CD14-positive monocyte (primary cell): ENCODE data around the gene SCUBE1. TPM values are rescaled to one million over a fixed set of nuclear protein-coding genes. Genes with fewer than 3 reads are reported as not detected.
A peak's percentile ranks its signal among the peaks of the same experiment; 100 is the strongest.

Source experiments
- DNase-seq, 3 donors: peaks; one replicate each; pipeline ENCODE4 v3.0.0-alpha.2; 2011 to 2022
- H2AFZ ChIP-seq: 2 replicates; pipeline ENCODE4 v1.6.0; 2012; ENCODE audit warnings: mild to moderate bottlenecking, low read depth, low read length, inconsistent platforms; ENCODE audit not compliant: insufficient read depth, poor library complexity, severe bottlenecking
- H3K27ac ChIP-seq, 2 donors: 1 replicate in 1 of 2; 2 replicates in 1 of 2; pipeline ENCODE4 v1.5.1; 2012 to 2013; ENCODE audit warnings: low read length in 2 of 2, control low read depth in 1 of 2, inconsistent platforms in 1 of 2, low read depth in 1 of 2, mild to moderate bottlenecking in 1 of 2
- H3K27me3 ChIP-seq, 2 donors: one replicate each; pipeline versions ENCODE4 v1.6.0 to v1.6.1; 2011 to 2013; ENCODE audit warnings: low read length in 2 of 2; ENCODE audit not compliant: control insufficient read depth in 2 of 2, insufficient read depth in 2 of 2
- H3K36me3 ChIP-seq, 2 donors: replicated peaks in 1 of 2; 1 replicate in 1 of 2; 2 replicates in 1 of 2; pipeline versions ENCODE4 v1.5.1 to v1.6.1; 2012 to 2013; ENCODE audit warnings: low read length in 2 of 2, control low read depth in 1 of 2, inconsistent platforms in 1 of 2, mild to moderate bottlenecking in 1 of 2; ENCODE audit not compliant: insufficient read depth in 2 of 2, control insufficient read depth in 1 of 2
- H3K4me1 ChIP-seq, 2 donors: 1 replicate in 1 of 2; 2 replicates in 1 of 2; pipeline versions ENCODE4 v1.5.1 to v1.6.1; 2012 to 2013; ENCODE audit warnings: low read length in 2 of 2, control low read depth in 1 of 2, inconsistent platforms in 1 of 2, mild to moderate bottlenecking in 1 of 2, moderate library complexity in 1 of 2; ENCODE audit not compliant: insufficient read depth in 2 of 2, control insufficient read depth in 1 of 2
- H3K4me2 ChIP-seq: replicated peaks from 2 replicates; pipeline ENCODE3; 2012; ENCODE audit warnings: low read length, moderate library complexity, mild to moderate bottlenecking; ENCODE audit not compliant: poor library complexity, severe bottlenecking; ENCODE audit errors: extremely low read depth
- H3K4me3 ChIP-seq, 3 experiments: fragments of 200-600 bp in 1 of 3; sonication (generic) in 1 of 3; replicated peaks in 1 of 3; 1 replicate in 2 of 3; 2 replicates in 1 of 3; pipeline ENCODE4 v1.5.1; 2011 to 2013; ENCODE audit warnings: low read length in 3 of 3, mild to moderate bottlenecking in 3 of 3, control low read depth in 2 of 3, low read depth in 2 of 3, inconsistent platforms in 1 of 3, moderate library complexity in 1 of 3
- H3K79me2 ChIP-seq: 2 replicates; pipeline ENCODE4 v1.6.0; 2012; ENCODE audit warnings: mild to moderate bottlenecking, control low read depth, inconsistent platforms, low read length, moderate library complexity; ENCODE audit not compliant: insufficient read depth
- H3K9ac ChIP-seq: 2 replicates; pipeline ENCODE4 v1.6.0; 2017; ENCODE audit warnings: low read length, mild to moderate bottlenecking; ENCODE audit not compliant: insufficient read depth, poor library complexity, severe bottlenecking
- H3K9me3 ChIP-seq, 2 donors: replicated peaks in 1 of 2; 1 replicate in 1 of 2; 2 replicates in 1 of 2; pipeline versions ENCODE4 v1.5.1 to v1.6.1; 2012 to 2013; ENCODE audit warnings: low read length in 2 of 2, control low read depth in 1 of 2; ENCODE audit not compliant: control insufficient read depth in 1 of 2, insufficient read depth in 1 of 2
- H4K20me1 ChIP-seq: 2 replicates; pipeline ENCODE4 v1.6.0; 2012; ENCODE audit warnings: mild to moderate bottlenecking, low read length, control low read depth, moderate library complexity; ENCODE audit not compliant: insufficient read depth
- H3K27ac Mint-ChIP-seq, 7 donors: one replicate each; pipeline ENCODE4 v1.8.0; 2020; ENCODE audit warnings: mild to moderate bottlenecking in 7 of 7, mixed read lengths in 7 of 7, moderate library complexity in 6 of 7, inconsistent platforms in 2 of 7
- H3K27me3 Mint-ChIP-seq, 3 donors: one replicate each; pipeline ENCODE4 v1.8.0; 2021 to 2022; ENCODE audit warnings: low read depth in 3 of 3, mild to moderate bottlenecking in 3 of 3, mixed read lengths in 3 of 3, moderate library complexity in 3 of 3, inconsistent platforms in 1 of 3
- H3K36me3 Mint-ChIP-seq, 2 donors: one replicate each; pipeline ENCODE4 v1.8.0; 2020; ENCODE audit warnings: mixed read lengths in 2 of 2, inconsistent platforms in 1 of 2, mild to moderate bottlenecking in 1 of 2
- H3K4me1 Mint-ChIP-seq: one replicate; pipeline ENCODE4 v1.8.0; 2020; ENCODE audit warnings: mild to moderate bottlenecking, mixed read lengths
- H3K4me3 Mint-ChIP-seq, 2 donors: one replicate each; pipeline ENCODE4 v1.8.0; 2020; ENCODE audit warnings: mild to moderate bottlenecking in 2 of 2, mixed read lengths in 2 of 2, moderate library complexity in 1 of 2
- H3K9me3 Mint-ChIP-seq, 7 donors: one replicate each; pipeline ENCODE4 v1.8.0; 2020 to 2022; ENCODE audit warnings: mixed read lengths in 7 of 7, mild to moderate bottlenecking in 6 of 7, moderate library complexity in 6 of 7, inconsistent platforms in 2 of 7
- WGBS: methylation state at CpG from one replicate; pipeline ENCODE4 v1.1.5; 2013; ENCODE audit warnings: missing lambda C conversion rate; ENCODE audit not compliant: insufficient coverage; 5-methylcytosine and 5-hydroxymethylcytosine counted together
- intact Hi-C, 2 donors: fragments of 100-400 bp; cut with micrococcal nuclease; formaldehyde crosslinking; loops; one replicate each; pipeline versions ENCODE4 v1.15.0 to v1.15.1; 2023
- polyA plus RNA-seq, 3 donors: library from polyadenylated mRNA; depleted of rRNA in 1 of 3; unstranded in 2 of 3; stranded (reverse) in 1 of 3; fragments of 300-500 nt in 2 of 3; fragments of >200 nt in 1 of 3; fragmentation: Illumina TruSeq in 2 of 3; gene quantifications; 1 replicate in 2 of 3; 2 replicates in 1 of 3; pipeline ENCODE4 v1.2.3, GENCODE V29; 2012 to 2021
- TF ChIP-seq, protein P1 (sequence below): fragments of 200-600 bp; IDR thresholded peaks from one replicate; pipeline ENCODE4 v1.8.0; 2022; ENCODE audit warnings: antibody characterized with exemption, mild to moderate bottlenecking

Gene SCUBE1
- polyA plus RNA-seq, 3 donors, result 0.20 to 0.32 (median 0.26) TPM

DNA sequence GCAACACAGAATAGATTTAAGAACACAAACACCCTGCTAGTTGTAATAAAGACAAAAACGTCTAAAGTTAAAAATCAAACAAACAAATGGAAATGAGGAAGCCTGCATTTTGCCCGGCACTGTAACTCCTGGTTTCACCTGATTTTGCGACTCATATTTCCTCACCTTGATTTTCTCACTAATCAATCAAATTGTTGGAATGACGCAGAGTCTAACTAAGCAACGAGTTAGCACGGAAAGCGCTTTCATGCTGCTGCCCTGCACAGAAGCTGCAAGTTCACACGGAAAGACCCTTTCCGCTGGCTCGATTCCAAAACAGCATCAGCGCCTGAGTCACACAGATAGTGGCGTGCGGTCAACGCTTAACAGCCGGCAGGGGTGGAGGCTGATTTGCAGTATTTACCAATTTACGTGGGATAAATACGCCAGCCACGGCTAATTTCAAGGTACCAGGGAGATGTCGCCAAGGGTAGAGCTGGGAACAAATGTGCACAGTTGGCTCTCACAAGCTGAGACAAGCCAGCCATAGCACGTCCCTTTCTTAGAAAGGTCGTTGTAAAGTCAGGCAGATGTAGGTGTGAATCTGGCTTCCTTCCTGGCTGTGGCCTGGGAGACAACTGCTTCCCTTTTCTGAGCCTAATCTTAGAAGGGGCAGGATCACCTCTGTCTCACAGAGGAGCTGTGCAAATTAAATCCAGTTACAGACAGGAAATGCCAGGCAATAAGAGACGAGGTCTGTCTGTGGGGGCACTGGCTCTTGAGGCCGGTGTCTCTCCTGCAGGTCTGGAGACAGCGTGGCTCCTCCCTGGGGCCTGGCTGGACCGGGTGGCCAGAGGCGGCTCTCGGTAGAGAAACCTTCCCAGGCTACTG is 79.3 kb downstream of the SCUBE1 start:
- TF ChIP-seq, protein P1, sequence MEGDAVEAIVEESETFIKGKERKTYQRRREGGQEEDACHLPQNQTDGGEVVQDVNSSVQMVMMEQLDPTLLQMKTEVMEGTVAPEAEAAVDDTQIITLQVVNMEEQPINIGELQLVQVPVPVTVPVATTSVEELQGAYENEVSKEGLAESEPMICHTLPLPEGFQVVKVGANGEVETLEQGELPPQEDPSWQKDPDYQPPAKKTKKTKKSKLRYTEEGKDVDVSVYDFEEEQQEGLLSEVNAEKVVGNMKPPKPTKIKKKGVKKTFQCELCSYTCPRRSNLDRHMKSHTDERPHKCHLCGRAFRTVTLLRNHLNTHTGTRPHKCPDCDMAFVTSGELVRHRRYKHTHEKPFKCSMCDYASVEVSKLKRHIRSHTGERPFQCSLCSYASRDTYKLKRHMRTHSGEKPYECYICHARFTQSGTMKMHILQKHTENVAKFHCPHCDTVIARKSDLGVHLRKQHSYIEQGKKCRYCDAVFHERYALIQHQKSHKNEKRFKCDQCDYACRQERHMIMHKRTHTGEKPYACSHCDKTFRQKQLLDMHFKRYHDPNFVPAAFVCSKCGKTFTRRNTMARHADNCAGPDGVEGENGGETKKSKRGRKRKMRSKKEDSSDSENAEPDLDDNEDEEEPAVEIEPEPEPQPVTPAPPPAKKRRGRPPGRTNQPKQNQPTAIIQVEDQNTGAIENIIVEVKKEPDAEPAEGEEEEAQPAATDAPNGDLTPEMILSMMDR, result no peak
- H3K9ac ChIP-seq, result peak overlapping the region; percentile 28
- H3K27ac ChIP-seq, result peak overlapping the region in 1 of 2 donors; percentile 48
- no peaks in the 10 kb centered on the region for H4K20me1 ChIP-seq
- intact Hi-C loops, result no loop called here
- Mint-ChIP-seq H3K9me3 (no peaks in the 10 kb centered on the region), H3K4me3 (peak overlapping the region; percentile 64 to 84), H3K27me3 (peaks cover 15 to 29% (median 23%) of the 10 kb centered on the region in 3 donors), H3K27ac (peak overlapping the region in 6 of 7 donors; percentile 36 to 83 (median 72)), H3K4me1 (peaks cover 20% of the 10 kb centered on the region), H3K36me3 (peaks cover 0 to 9% of the 10 kb centered on the region in 2 donors)
- H3K4me1 ChIP-seq, result peaks cover 18 to 21% of the 10 kb centered on the region in 2 donors
- peaks cover 0 to 18% of the 10 kb centered on the region in 2 donors for H3K27me3 ChIP-seq
- peak overlapping the region in 1 of 3 experiments; percentile 29 for H3K4me3 ChIP-seq
- no peaks in the 10 kb centered on the region for H3K36me3 ChIP-seq
- 0% methylated on average over 23 of the region's 27 CpGs for WGBS
- peak overlapping the region; percentile 48 for H3K4me2 ChIP-seq
- no peaks in the 10 kb centered on the region for H3K79me2 ChIP-seq
- H2AFZ ChIP-seq, result no peak overlapping the region
- H3K9me3 ChIP-seq, result no peaks in the 10 kb centered on the region
- DNase-seq, result peak; percentile 85 to 97 (median 86)

DNA sequence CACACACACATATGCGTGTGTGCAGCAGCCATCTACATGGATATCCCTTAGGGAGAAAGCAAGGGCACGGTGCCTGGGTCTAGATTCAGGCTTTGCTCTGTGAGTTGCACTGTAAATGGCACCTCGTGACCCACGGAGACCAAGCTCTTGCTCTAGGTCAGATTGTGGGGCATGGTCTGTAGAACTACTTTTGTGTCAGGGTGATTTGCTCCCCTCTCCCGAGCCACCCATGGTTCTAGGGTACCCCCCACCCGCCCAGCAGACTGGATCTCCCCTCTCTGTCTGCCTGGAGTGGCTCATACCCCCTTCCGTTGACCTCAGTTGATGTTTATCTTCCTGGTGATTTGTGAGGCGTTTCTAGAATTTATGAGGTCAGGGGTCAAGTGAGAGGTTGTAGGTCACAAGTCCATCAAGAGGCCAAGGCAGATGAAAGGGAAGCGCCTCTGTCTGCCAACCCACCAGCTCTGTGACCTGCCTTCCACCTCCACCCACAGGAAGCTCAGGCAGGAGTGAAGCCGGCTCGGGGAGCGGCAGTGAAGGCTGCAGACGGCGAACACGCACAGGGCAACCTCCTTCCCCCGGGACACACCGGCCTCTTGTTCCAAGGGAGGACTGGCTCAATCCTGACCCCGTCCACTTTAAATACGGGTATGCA is 80.1 kb downstream of the SCUBE1 start:
- Mint-ChIP-seq H3K27ac (peak overlapping the region; percentile 2 to 78 (median 57)), H3K9me3 (no peaks in the 10 kb centered on the region), H3K4me3 (peak overlapping the region; percentile 64 to 84), H3K4me1 (peaks cover 20% of the 10 kb centered on the region), H3K36me3 (peaks cover 0 to 9% of the 10 kb centered on the region in 2 donors), H3K27me3 (peaks cover 15 to 30% (median 25%) of the 10 kb centered on the region in 3 donors)
- no peak overlapping the region for H3K27ac ChIP-seq
- peak overlapping the region in 1 of 3 experiments; percentile 29 for H3K4me3 ChIP-seq
- TF ChIP-seq, protein P1, result no peak
- H3K4me2 ChIP-seq, result peak overlapping the region; percentile 48
- peaks cover 18 to 21% of the 10 kb centered on the region in 2 donors for H3K4me1 ChIP-seq
- no peak overlapping the region for H2AFZ ChIP-seq
- 53% methylated on average over 5 of the region's 19 CpGs for WGBS
- no peaks in the 10 kb centered on the region for H3K79me2 ChIP-seq
- DNase-seq, result peak; percentile 17 to 59 (median 26)
- peaks cover 0 to 18% of the 10 kb centered on the region in 2 donors for H3K27me3 ChIP-seq
- H3K36me3 ChIP-seq, result no peaks in the 10 kb centered on the region
- H3K9ac ChIP-seq, result no peak overlapping the region
- intact Hi-C loops, result no loop called here
- no peaks in the 10 kb centered on the region for H3K9me3 ChIP-seq
- H4K20me1 ChIP-seq, result no peaks in the 10 kb centered on the region
